GM10266 (cell line): ENCODE results near the gene PYCARD.

Experiments
- DNase-seq: peaks from one replicate; pipeline ENCODE4 v3.0.0; 2012; ENCODE audit errors: extremely low spot score
- CTCF ChIP-seq: IDR thresholded peaks from 2 replicates; pipeline ENCODE4 v1.5.1; 2012; ENCODE audit warnings: mild to moderate bottlenecking, low read depth; ENCODE audit not compliant: control insufficient read depth, insufficient read depth; ENCODE audit errors: missing control alignments

The PYCARD gene

GRCh38 chr16:31192856-31193642, 9.5 kb downstream of the PYCARD start:
- TF ChIP-seq CTCF = no peak
- DNase-seq = no peak

GRCh38 chr16:31191697-31192428, 10.7 kb downstream of the PYCARD start:
- TF ChIP-seq CTCF = no peak
- no peak for DNase-seq

GRCh38 chr16:31190818-31191444, 11.6 kb downstream of the PYCARD start:
- DNase-seq = no peak
- no peak for TF ChIP-seq CTCF

GRCh38 chr16:31190061-31190460, 12.5 kb downstream of the PYCARD start:
- TF ChIP-seq CTCF = no peak
- no peak for DNase-seq

GRCh38 chr16:31189412-31189778, 13.2 kb downstream of the PYCARD start:
- no peak for DNase-seq
- no peak for TF ChIP-seq CTCF

GRCh38 chr16:31188450-31189411, 13.8 kb downstream of the PYCARD start:
- no peak for DNase-seq
- TF ChIP-seq CTCF = no peak
